GM21447 (cell line): ENCODE results near the gene SHE.
"Not testable (repeated sequence)": the region's sequence is repeated elsewhere in the genome, so short reads cannot be mapped to it uniquely, and the experiment has no call there.

Source experiments
- ATAC-seq: cut with Tn5 transposase; IDR thresholded peaks from one replicate; pipeline ENCODE4 v1.9.1; 2021; ENCODE audit not compliant: unreplicated experiment

The SHE gene

GRCh38 chr1:154502066-154502743, at the start of gene SHE, which contains the start of gene TDRD10:
Gene SHE, minus strand, starts transcription at chr1:154502412. Its CDS starts 386 bp downstream, at chr1:154502026.
Gene TDRD10, plus strand, starts transcription at chr1:154502219. Its CDS starts 4,685 bp downstream, at chr1:154506904.
- ATAC-seq: no peak

GRCh38 chr1:154551474-154551873, 49.3 kb upstream of the SHE start:
- ATAC-seq: no peak

GRCh38 chr1:154550657-154551056, 48.4 kb upstream of the SHE start:
- no peak for ATAC-seq

GRCh38 chr1:154550070-154550469, 47.9 kb upstream of the SHE start:
- ATAC-seq: no peak

- no peak for ATAC-seq
These were observed 47.1 kb upstream of the SHE start for GRCh38 chr1:154549202-154549770.

- ATAC-seq: no peak
These were observed 45.8 kb upstream of the SHE start for GRCh38 chr1:154548028-154548427.

- ATAC-seq: no peak
These were observed 45.0 kb upstream of the SHE start for GRCh38 chr1:154547105-154547732.

GRCh38 chr1:154546264-154547063, 44.3 kb upstream of the SHE start:
- no peak for ATAC-seq

- ATAC-seq: no peak
These were observed 39.0 kb upstream of the SHE start for GRCh38 chr1:154541231-154541630.

- no peak for ATAC-seq
These were observed 37.6 kb upstream of the SHE start for GRCh38 chr1:154539486-154540483.

GRCh38 chr1:154536570-154536969, 34.4 kb upstream of the SHE start:
- no peak for ATAC-seq

GRCh38 chr1:154533952-154534844, 32.0 kb upstream of the SHE start:
- ATAC-seq: no peak

- ATAC-seq: not testable (repeated sequence)
These were observed 29.7 kb upstream of the SHE start for GRCh38 chr1:154531950-154532349.

- ATAC-seq: no peak
These were observed 27.1 kb upstream of the SHE start for GRCh38 chr1:154529308-154529707.

GRCh38 chr1:154527192-154527591, 25.0 kb upstream of the SHE start:
- ATAC-seq: no peak

GRCh38 chr1:154524881-154525280, 22.7 kb upstream of the SHE start:
- no peak for ATAC-seq

- no peak for ATAC-seq
These were observed 19.5 kb upstream of the SHE start for GRCh38 chr1:154521695-154522094.

- no peak for ATAC-seq
These were observed 18.1 kb upstream of the SHE start for GRCh38 chr1:154520333-154520732.

- no peak for ATAC-seq
These were observed 17.4 kb upstream of the SHE start for GRCh38 chr1:154519591-154519991.
